H9 (cell line): ENCODE measurements around the gene PCDHGB1. TPM values are rescaled to one million over a fixed set of nuclear protein-coding genes. Genes with fewer than 3 reads are reported as not detected.

ENCODE experiments used
- DNase-seq: peaks from one replicate; pipeline ENCODE4 v3.0.0-alpha.2; 2017
- H2AFZ ChIP-seq: one replicate; pipeline ENCODE4 v1.6.1; 2013; ENCODE audit warnings: mild to moderate bottlenecking, low read length, control low read depth, moderate library complexity
- H2AK5ac ChIP-seq: 2 replicates; pipeline ENCODE4 v1.6.1; 2013; ENCODE audit warnings: low read length, control low read depth, mixed read lengths; ENCODE audit not compliant: insufficient read length
- H2BK120ac ChIP-seq: one replicate; pipeline ENCODE4 v1.6.1; 2013; ENCODE audit warnings: low read depth, mild to moderate bottlenecking, low read length, control low read depth, inconsistent platforms; ENCODE audit not compliant: poor library complexity, severe bottlenecking
- H2BK12ac ChIP-seq: 2 replicates; pipeline ENCODE4 v1.6.1; 2013; ENCODE audit warnings: low read length, control low read depth, mixed read lengths, low read depth; ENCODE audit not compliant: insufficient read length
- H2BK15ac ChIP-seq: 2 replicates; pipeline ENCODE4 v1.6.1; 2013; ENCODE audit warnings: low read depth, low read length, control low read depth
- H2BK20ac ChIP-seq: one replicate; pipeline ENCODE4 v1.6.1; 2013; ENCODE audit warnings: low read depth, mild to moderate bottlenecking, low read length, control low read depth, inconsistent platforms; ENCODE audit not compliant: poor library complexity, severe bottlenecking
- H2BK5ac ChIP-seq: 2 replicates; pipeline ENCODE4 v1.6.1; 2013; ENCODE audit warnings: low read length, control low read depth, mixed read lengths; ENCODE audit not compliant: insufficient read length
- H3K14ac ChIP-seq: 2 replicates; pipeline ENCODE4 v1.6.1; 2013; ENCODE audit warnings: low read length, control low read depth; ENCODE audit not compliant: insufficient read depth
- H3K18ac ChIP-seq: 2 replicates; pipeline ENCODE4 v1.6.1; 2013; ENCODE audit warnings: low read depth, mild to moderate bottlenecking, mixed read lengths, low read length, control low read depth; ENCODE audit not compliant: insufficient read length
- H3K23ac ChIP-seq: 2 replicates; pipeline ENCODE4 v1.6.1; 2013; ENCODE audit warnings: low read length, control low read depth, mixed read lengths, low read depth; ENCODE audit not compliant: insufficient read length
- H3K23me2 ChIP-seq: 2 replicates; pipeline ENCODE4 v1.6.1; 2013; ENCODE audit warnings: low read depth, mild to moderate bottlenecking, mixed read lengths, low read length, control low read depth; ENCODE audit not compliant: insufficient read length, poor library complexity, severe bottlenecking
- H3K27ac ChIP-seq: 2 replicates; pipeline ENCODE4 v1.5.1; 2013; ENCODE audit warnings: low read length, control low read depth, mixed read lengths, low read depth; ENCODE audit not compliant: insufficient read length
- H3K27me3 ChIP-seq: 2 replicates; pipeline ENCODE4 v1.6.1; 2013; ENCODE audit warnings: low read length, control low read depth, inconsistent platforms; ENCODE audit not compliant: insufficient read depth
- H3K4ac ChIP-seq: 2 replicates; pipeline ENCODE4 v1.6.1; 2013; ENCODE audit warnings: low read depth, mild to moderate bottlenecking, control low read depth, inconsistent platforms, low read length, moderate library complexity
- H3K4me1 ChIP-seq: 2 replicates; pipeline ENCODE4 v1.6.1; 2013; ENCODE audit warnings: low read length, control low read depth, inconsistent platforms; ENCODE audit not compliant: insufficient read depth
- H3K4me2 ChIP-seq: 2 replicates; pipeline ENCODE4 v1.6.1; 2013; ENCODE audit warnings: low read length, control low read depth, mixed read lengths; ENCODE audit not compliant: insufficient read length, insufficient read depth
- H3K56ac ChIP-seq: 2 replicates; pipeline ENCODE4 v1.6.1; 2013; ENCODE audit warnings: low read depth, mild to moderate bottlenecking, mixed read lengths, low read length, control low read depth; ENCODE audit not compliant: insufficient read length
- H3K79me1 ChIP-seq: 2 replicates; pipeline ENCODE4 v1.6.1; 2013; ENCODE audit warnings: low read depth, mild to moderate bottlenecking, moderate library complexity, low read length, control low read depth, inconsistent platforms; ENCODE audit not compliant: insufficient read depth, poor library complexity, severe bottlenecking
- H3K79me2 ChIP-seq: 2 replicates; pipeline ENCODE4 v1.6.1; 2013; ENCODE audit warnings: low read length, control low read depth, inconsistent platforms; ENCODE audit not compliant: insufficient read depth
- H3K9ac ChIP-seq: 2 replicates; pipeline ENCODE4 v1.6.1; 2013; ENCODE audit warnings: low read length, control low read depth, mixed read lengths; ENCODE audit not compliant: insufficient read length; ENCODE audit errors: extremely low read depth
- H3K9me3 ChIP-seq: one replicate; pipeline ENCODE4 v1.6.1; 2013; ENCODE audit warnings: low read depth, low read length, inconsistent platforms; ENCODE audit not compliant: control insufficient read depth
- H3T11ph ChIP-seq: one replicate; pipeline ENCODE4 v1.6.1; 2013; ENCODE audit warnings: mild to moderate bottlenecking, low read length, control low read depth, inconsistent platforms
- H4K20me1 ChIP-seq: one replicate; pipeline ENCODE4 v1.6.1; 2013; ENCODE audit not compliant: control insufficient read depth, insufficient read length, insufficient read depth
- H4K5ac ChIP-seq: 2 replicates; pipeline ENCODE4 v1.6.1; 2013; ENCODE audit warnings: low read depth, mild to moderate bottlenecking, mixed read lengths, low read length, control low read depth; ENCODE audit not compliant: insufficient read length
- H4K8ac ChIP-seq: replicated peaks from 2 replicates; pipeline ENCODE4 v1.6.1; 2013; ENCODE audit warnings: low read length, control low read depth, mixed read lengths, low read depth; ENCODE audit not compliant: insufficient read length
- H4K91ac ChIP-seq: 2 replicates; pipeline ENCODE4 v1.6.1; 2013; ENCODE audit warnings: low read depth, mild to moderate bottlenecking, moderate library complexity, mixed read lengths, low read length, control low read depth; ENCODE audit not compliant: insufficient read length
- H3K27ac Mint-ChIP-seq, 3 experiments: 2 replicates in 2 of 3; 3 replicates in 1 of 3; pipeline ENCODE4 v1.8.0; 2020 to 2021; ENCODE audit warnings: mixed read lengths in 3 of 3, mild to moderate bottlenecking in 1 of 3, moderate library complexity in 1 of 3
- H3K27me3 Mint-ChIP-seq: 2 replicates; pipeline ENCODE4 v1.8.0; 2021; ENCODE audit warnings: low read depth, mild to moderate bottlenecking, moderate library complexity, mixed read lengths
- H3K36me3 Mint-ChIP-seq, 3 experiments: 2 replicates in 2 of 3; 3 replicates in 1 of 3; pipeline ENCODE4 v1.8.0; 2020 to 2021; ENCODE audit warnings: low read depth in 3 of 3, mixed read lengths in 3 of 3; ENCODE audit not compliant: insufficient read depth in 1 of 3
- H3K4me1 Mint-ChIP-seq, 2 experiments: 2 replicates each; pipeline ENCODE4 v1.8.0; 2020; ENCODE audit warnings: mixed read lengths in 2 of 2
- H3K4me3 Mint-ChIP-seq, 2 experiments: 2 replicates in 1 of 2; 3 replicates in 1 of 2; pipeline ENCODE4 v1.8.0; 2020 to 2021; ENCODE audit warnings: mild to moderate bottlenecking in 2 of 2, mixed read lengths in 2 of 2, moderate library complexity in 1 of 2
- H3K9me3 Mint-ChIP-seq, 2 experiments: 2 replicates in 1 of 2; 3 replicates in 1 of 2; pipeline ENCODE4 v1.8.0; 2020; ENCODE audit warnings: mild to moderate bottlenecking in 2 of 2, mixed read lengths in 2 of 2, moderate library complexity in 1 of 2
- WGBS: extraction: QIAGEN DNeasy Blood & Tissue Kit; methylation state at CpG from one replicate; pipeline ENCODE4 v1.1.7; 2013; ENCODE audit warnings: missing lambda C conversion rate, low lambda C conversion rate, mixed read lengths; ENCODE audit not compliant: insufficient read length; ENCODE audit errors: extremely low coverage; 5-methylcytosine and 5-hydroxymethylcytosine counted together
- total RNA-seq: library from RNA; stranded (reverse); gene quantifications from 2 replicates; pipeline ENCODE4 v1.2.1, GENCODE V29; 2021
- TF ChIP-seq, protein P1 (sequence below): fragments of 200-600 bp; sonication (generic); conservative IDR thresholded peaks from 3 replicates; pipeline ENCODE4 v1.8.0; 2021; ENCODE audit warnings: antibody characterized with exemption, mild to moderate bottlenecking

Gene PCDHGB1
- total RNA-seq, 1 experiment from 2014 or later, result 5.0 TPM

DNA sequence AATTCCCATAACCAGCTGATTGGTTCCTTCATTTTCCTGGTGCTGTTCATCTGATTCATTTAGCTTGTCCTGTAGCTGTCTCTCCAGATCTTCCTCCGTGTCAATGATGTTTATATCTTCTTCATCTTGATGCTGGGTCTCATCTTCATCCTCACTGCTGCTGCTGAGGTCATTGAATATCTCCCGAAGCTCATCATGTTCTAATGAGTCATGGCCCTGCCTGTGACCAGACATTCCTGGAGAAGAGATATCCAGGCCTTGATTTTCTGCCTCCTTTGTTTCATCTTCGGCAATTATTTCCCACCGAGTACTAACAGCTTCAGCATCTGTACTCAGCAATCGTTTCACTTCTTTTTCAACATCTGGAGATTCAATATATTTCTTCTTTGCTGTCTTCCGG lies 30.7 kb upstream of the PCDHGB1 start:
- H3K27ac ChIP-seq, result no peak overlapping the region
- H4K20me1 ChIP-seq, result no peaks in the 10 kb centered on the region
- Mint-ChIP-seq H3K9me3 (peaks cover 39 to 74% of the 10 kb centered on the region in 2 experiments), H3K4me1 (peaks cover 9 to 15% of the 10 kb centered on the region in 2 experiments; a peak in 3 of 4 replicates), H3K27me3 (peaks cover 1% of the 10 kb centered on the region), H3K36me3 (peaks cover 49 to 55% (median 51%) of the 10 kb centered on the region in 3 experiments), H3K4me3 (peak overlapping the region; percentile 97 to 98; a peak in 4 of 5 replicates), H3K27ac (no peak overlapping the region)
- H3K27me3 ChIP-seq, result no peaks in the 10 kb centered on the region
- no peak overlapping the region for H4K8ac ChIP-seq
- no peak overlapping the region for H2BK120ac ChIP-seq
- no peak overlapping the region for H2BK20ac ChIP-seq
- H2BK5ac ChIP-seq, result no peak overlapping the region
- H3K9me3 ChIP-seq, result peaks cover 22% of the 10 kb centered on the region
- no peak overlapping the region for H3K18ac ChIP-seq
- H3K4me2 ChIP-seq, result peak overlapping the region; percentile 100
- no peak overlapping the region for H4K91ac ChIP-seq
- no peak overlapping the region for H2AFZ ChIP-seq
- no peak overlapping the region for H3T11ph ChIP-seq
- no peak overlapping the region for H3K56ac ChIP-seq
- H2BK12ac ChIP-seq, result no peak overlapping the region
- H3K79me1 ChIP-seq, result peaks cover 2% of the 10 kb centered on the region
- H3K23me2 ChIP-seq, result peaks cover 3% of the 10 kb centered on the region
- no peak overlapping the region for H4K5ac ChIP-seq
- no peak overlapping the region for H3K4ac ChIP-seq
- no peak overlapping the region for H3K23ac ChIP-seq
- H3K79me2 ChIP-seq, result peaks cover 6% of the 10 kb centered on the region; the same call in 1 of the 2 replicates
- H2BK15ac ChIP-seq, result no peak overlapping the region
- H3K4me1 ChIP-seq, result no peaks in the 10 kb centered on the region
- H3K9ac ChIP-seq, result no peak overlapping the region
- TF ChIP-seq, protein P1, sequence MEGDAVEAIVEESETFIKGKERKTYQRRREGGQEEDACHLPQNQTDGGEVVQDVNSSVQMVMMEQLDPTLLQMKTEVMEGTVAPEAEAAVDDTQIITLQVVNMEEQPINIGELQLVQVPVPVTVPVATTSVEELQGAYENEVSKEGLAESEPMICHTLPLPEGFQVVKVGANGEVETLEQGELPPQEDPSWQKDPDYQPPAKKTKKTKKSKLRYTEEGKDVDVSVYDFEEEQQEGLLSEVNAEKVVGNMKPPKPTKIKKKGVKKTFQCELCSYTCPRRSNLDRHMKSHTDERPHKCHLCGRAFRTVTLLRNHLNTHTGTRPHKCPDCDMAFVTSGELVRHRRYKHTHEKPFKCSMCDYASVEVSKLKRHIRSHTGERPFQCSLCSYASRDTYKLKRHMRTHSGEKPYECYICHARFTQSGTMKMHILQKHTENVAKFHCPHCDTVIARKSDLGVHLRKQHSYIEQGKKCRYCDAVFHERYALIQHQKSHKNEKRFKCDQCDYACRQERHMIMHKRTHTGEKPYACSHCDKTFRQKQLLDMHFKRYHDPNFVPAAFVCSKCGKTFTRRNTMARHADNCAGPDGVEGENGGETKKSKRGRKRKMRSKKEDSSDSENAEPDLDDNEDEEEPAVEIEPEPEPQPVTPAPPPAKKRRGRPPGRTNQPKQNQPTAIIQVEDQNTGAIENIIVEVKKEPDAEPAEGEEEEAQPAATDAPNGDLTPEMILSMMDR, result no peak
- no peak for DNase-seq
- WGBS, result no CpG with 5 or more reads among the region's 6 CpGs
- no peak overlapping the region for H2AK5ac ChIP-seq
- H3K14ac ChIP-seq, result no peak overlapping the region
